ENCODE results near the gene METTL23.

- no peak for TF ChIP-seq CTCF (conservative IDR thresholded peaks at IDR 0.05; ENCODE audit: low read depth, low read length)
- TF ChIP-seq EZH2phosphoT487 (IDR thresholded peaks at IDR 0.05; ENCODE audit: borderline replicate concordance, low read length) = no peak
- TF ChIP-seq EZH2 (IDR thresholded peaks at IDR 0.05; ENCODE audit: low read length, unreplicated experiment) = no peak
Measured at GRCh38 chr17:76685366-76685765, 41.3 kb upstream of the METTL23 start.
